Activated CD4-positive, alpha-beta T cell treated with anti-CD3 and anti-CD28 coated beads, Interleukin-2, amount 10 ng/mL, durations not matched to agents 24 days and 14 days (primary cell): ENCODE measurements around the gene NLRP11. TPM values are rescaled to one million over a fixed set of nuclear protein-coding genes. Genes with fewer than 3 reads are reported as not detected.

Experiments used
- DNase-seq: peaks from one replicate; pipeline ENCODE4 v3.0.0; 2022
- H3K27ac Mint-ChIP-seq: one replicate; pipeline ENCODE4 v1.8.0; 2022; ENCODE audit warnings: mild to moderate bottlenecking, mixed read lengths
- H3K27me3 Mint-ChIP-seq: one replicate; pipeline ENCODE4 v1.8.0; 2022; ENCODE audit warnings: mixed read lengths
- H3K36me3 Mint-ChIP-seq: one replicate; pipeline ENCODE4 v1.8.0; 2022; ENCODE audit warnings: low read depth, mild to moderate bottlenecking, mixed read lengths
- H3K4me1 Mint-ChIP-seq: one replicate; pipeline ENCODE4 v1.8.0; 2021; ENCODE audit warnings: mixed read lengths
- H3K4me3 Mint-ChIP-seq: one replicate; pipeline ENCODE4 v1.8.0; 2022; ENCODE audit warnings: mild to moderate bottlenecking, moderate library complexity, mixed read lengths
- H3K9me3 Mint-ChIP-seq: one replicate; pipeline ENCODE4 v1.8.0; 2021; ENCODE audit warnings: mixed read lengths
- intact Hi-C: fragments of 100-400 bp; cut with micrococcal nuclease; formaldehyde crosslinking; loops from one replicate; pipeline ENCODE4 v1.15.1; 2023
- total RNA-seq: library from RNA; stranded (reverse); gene quantifications from 2 replicates; pipeline ENCODE4 v1.2.3, GENCODE V29; 2022

The NLRP11 gene
- not detected in 2 replicates for total RNA-seq

DNA sequence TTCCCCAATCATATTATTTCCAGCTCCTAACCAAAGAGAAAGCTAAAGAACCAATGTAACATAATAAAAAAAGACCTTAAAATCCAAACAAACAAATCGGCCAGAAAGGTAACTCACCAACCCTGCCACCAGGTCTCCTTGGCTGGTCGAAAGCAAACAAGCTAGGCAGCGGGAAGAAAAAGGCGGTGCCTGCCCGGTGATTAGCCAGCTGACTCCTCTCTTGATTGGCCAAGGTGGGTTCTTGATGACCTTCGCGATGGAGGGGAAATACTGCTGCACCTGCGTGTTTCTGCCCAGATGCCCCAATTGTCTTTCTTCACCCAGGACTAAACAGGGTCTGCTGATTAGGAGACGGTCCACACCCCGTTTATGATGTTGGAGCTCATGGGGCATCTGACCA is at the start of gene NLRP11:
TSS of gene NLRP11 (minus strand) at position 154 of the 400 bp plus-strand sequence. CDS start 13,825 bp downstream, outside the sequence.
- H3K4me3 Mint-ChIP-seq, result no peak within 1 kb of the TSS

GRCh38 chr19:55877211-55877610 is 45.4 kb upstream of the NLRP11 start:
- no peak for DNase-seq
- intact Hi-C loops, result no loop called here
- no peaks in the 10 kb centered on the region for H3K4me1 Mint-ChIP-seq
- H3K27me3 Mint-ChIP-seq, result no peaks in the 10 kb centered on the region
- no peaks in the 10 kb centered on the region for H3K36me3 Mint-ChIP-seq
- no peak overlapping the region for H3K27ac Mint-ChIP-seq
- H3K4me3 Mint-ChIP-seq, result no peak overlapping the region
- peaks cover 8% of the 10 kb centered on the region for H3K9me3 Mint-ChIP-seq

More for the DNA sequence above, at the start of gene NLRP11:
- H3K4me1 Mint-ChIP-seq, result no peaks in the 10 kb centered on the region
- DNase-seq, result no peak
- peaks cover 20% of the 10 kb centered on the region for H3K9me3 Mint-ChIP-seq
- H3K36me3 Mint-ChIP-seq, result no peaks in the 10 kb centered on the region
- no peak within 1 kb of the TSS for H3K27ac Mint-ChIP-seq
- intact Hi-C loops, result no loop called here
- no peaks in the 10 kb centered on the region for H3K27me3 Mint-ChIP-seq

GRCh38 chr19:55870736-55871135 is 38.9 kb upstream of the NLRP11 start:
- H3K4me1 Mint-ChIP-seq, result no peaks in the 10 kb centered on the region
- DNase-seq, result no peak

DNA sequence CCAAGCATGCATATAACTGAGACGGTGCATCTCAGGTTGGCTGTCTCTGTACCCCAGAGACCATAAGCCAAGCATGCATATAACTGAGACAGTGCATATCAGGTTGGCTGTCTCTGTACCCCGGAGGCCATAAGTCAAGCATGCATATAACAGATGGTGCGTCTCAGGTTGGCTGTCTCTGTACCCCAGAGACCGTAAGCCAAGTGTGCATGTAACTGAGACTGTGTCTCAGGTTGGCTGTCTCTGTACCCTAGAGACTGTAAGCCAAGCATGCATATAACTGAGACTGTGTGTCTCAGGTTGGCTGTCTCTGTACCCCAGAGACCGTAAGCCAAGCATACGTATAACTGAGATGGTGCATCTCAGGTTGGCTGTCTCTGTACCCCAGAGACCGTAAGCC is 35.3 kb upstream of the NLRP11 start:
- H3K36me3 Mint-ChIP-seq, result no peaks in the 10 kb centered on the region
- no peaks in the 10 kb centered on the region for H3K4me1 Mint-ChIP-seq
- intact Hi-C loops, result no loop called here
- H3K9me3 Mint-ChIP-seq, result peaks cover 30% of the 10 kb centered on the region
- H3K4me3 Mint-ChIP-seq, result no peak overlapping the region
- DNase-seq, result no peak
- no peak overlapping the region for H3K27ac Mint-ChIP-seq
- no peaks in the 10 kb centered on the region for H3K27me3 Mint-ChIP-seq

More at GRCh38 chr19:55870736-55871135, 38.9 kb upstream of the NLRP11 start:
- H3K27me3 Mint-ChIP-seq, result no peaks in the 10 kb centered on the region
- intact Hi-C loops, result no loop called here
- no peak overlapping the region for H3K4me3 Mint-ChIP-seq
- H3K27ac Mint-ChIP-seq, result no peak overlapping the region
- H3K36me3 Mint-ChIP-seq, result no peaks in the 10 kb centered on the region
- H3K9me3 Mint-ChIP-seq, result peaks cover 20% of the 10 kb centered on the region

- peaks cover 30% of the 10 kb centered on the region for H3K9me3 Mint-ChIP-seq
Observed at GRCh38 chr19:55866521-55866920, 34.7 kb upstream of the NLRP11 start.

DNA sequence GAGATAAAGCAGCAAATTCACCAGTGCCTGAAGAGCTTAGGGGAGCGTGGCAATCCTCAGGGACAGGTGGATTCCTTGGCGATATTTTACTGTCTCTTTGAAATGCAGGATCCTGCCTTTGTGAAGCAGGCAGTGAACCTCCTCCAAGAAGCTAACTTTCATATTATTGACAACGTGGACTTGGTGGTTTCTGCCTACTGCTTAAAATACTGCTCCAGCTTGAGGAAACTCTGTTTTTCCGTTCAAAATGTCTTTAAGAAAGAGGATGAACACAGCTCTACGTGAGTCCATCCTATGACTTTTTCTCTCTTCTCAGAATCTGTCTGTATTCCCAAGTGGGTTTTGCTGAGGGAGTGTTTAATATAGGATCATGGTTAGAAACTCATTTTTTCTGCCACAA is 27.2 kb upstream of the NLRP11 start:
- Mint-ChIP-seq H3K4me1 (no peaks in the 10 kb centered on the region), H3K9me3 (peaks cover 21% of the 10 kb centered on the region), H3K27me3 (no peaks in the 10 kb centered on the region), H3K4me3 (no peak overlapping the region), H3K27ac (no peak overlapping the region), H3K36me3 (no peaks in the 10 kb centered on the region)
- intact Hi-C loops, result no loop called here
- DNase-seq, result no peak

More at GRCh38 chr19:55866521-55866920, 34.7 kb upstream of the NLRP11 start:
- H3K4me3 Mint-ChIP-seq, result no peak overlapping the region
- no peak overlapping the region for H3K27ac Mint-ChIP-seq
- intact Hi-C loops, result no loop called here
- no peaks in the 10 kb centered on the region for H3K27me3 Mint-ChIP-seq
- H3K36me3 Mint-ChIP-seq, result no peaks in the 10 kb centered on the region
- DNase-seq, result no peak
- no peaks in the 10 kb centered on the region for H3K4me1 Mint-ChIP-seq

- Mint-ChIP-seq H3K9me3 (peaks cover 25% of the 10 kb centered on the region), H3K27me3 (no peaks in the 10 kb centered on the region), H3K36me3 (no peaks in the 10 kb centered on the region), H3K27ac (no peak overlapping the region), H3K4me1 (no peaks in the 10 kb centered on the region), H3K4me3 (no peak overlapping the region)
- DNase-seq, result no peak
- intact Hi-C loops, result no loop called here
Observed at GRCh38 chr19:55858401-55858800, 26.6 kb upstream of the NLRP11 start.

DNA sequence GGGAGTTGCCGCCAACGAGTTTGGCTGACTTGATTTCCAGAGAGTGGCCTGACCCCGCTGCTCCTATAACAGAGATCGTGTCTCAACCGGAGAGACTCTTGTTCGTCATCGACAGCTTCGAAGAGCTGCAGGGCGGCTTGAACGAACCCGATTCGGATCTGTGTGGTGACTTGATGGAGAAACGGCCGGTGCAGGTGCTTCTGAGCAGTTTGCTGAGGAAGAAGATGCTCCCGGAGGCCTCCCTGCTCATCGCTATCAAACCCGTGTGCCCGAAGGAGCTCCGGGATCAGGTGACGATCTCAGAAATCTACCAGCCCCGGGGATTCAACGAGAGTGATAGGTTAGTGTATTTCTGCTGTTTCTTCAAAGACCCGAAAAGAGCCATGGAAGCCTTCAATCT is 26.2 kb upstream of the NLRP11 start:
- intact Hi-C loops, result no loop called here
- Mint-ChIP-seq H3K27me3 (no peaks in the 10 kb centered on the region), H3K27ac (no peak overlapping the region), H3K4me1 (no peaks in the 10 kb centered on the region), H3K9me3 (peaks cover 23% of the 10 kb centered on the region), H3K36me3 (no peaks in the 10 kb centered on the region), H3K4me3 (no peak overlapping the region)
- DNase-seq, result no peak

DNA sequence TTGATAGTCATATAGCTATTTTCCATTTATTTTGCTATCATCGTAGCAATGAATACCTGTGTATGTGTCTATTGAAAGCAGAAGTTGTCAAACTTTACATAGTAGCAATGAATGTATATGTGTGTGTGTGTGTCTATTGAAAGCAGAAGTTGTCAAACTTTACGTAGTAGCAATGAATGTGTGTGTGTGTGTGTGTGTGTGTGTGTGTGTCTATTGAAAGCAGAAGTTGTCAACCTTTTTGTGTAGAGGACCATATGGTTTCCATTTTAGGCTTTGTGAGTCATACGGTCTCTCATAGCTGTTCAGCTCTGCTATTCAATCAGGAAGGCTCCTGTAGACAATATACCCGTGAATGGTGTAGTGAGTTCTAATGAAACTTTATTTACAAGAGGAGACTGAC is 25.4 kb upstream of the NLRP11 start:
- Mint-ChIP-seq H3K27me3 (no peaks in the 10 kb centered on the region), H3K4me3 (no peak overlapping the region), H3K4me1 (no peaks in the 10 kb centered on the region), H3K9me3 (peaks cover 24% of the 10 kb centered on the region), H3K36me3 (no peaks in the 10 kb centered on the region), H3K27ac (no peak overlapping the region)
- DNase-seq, result no peak
- intact Hi-C loops, result no loop called here

- H3K4me3 Mint-ChIP-seq, result no peak overlapping the region
- intact Hi-C loops, result no loop called here
- DNase-seq, result no peak
- H3K9me3 Mint-ChIP-seq, result peaks cover 29% of the 10 kb centered on the region
- no peaks in the 10 kb centered on the region for H3K4me1 Mint-ChIP-seq
- H3K27ac Mint-ChIP-seq, result no peak overlapping the region
- no peaks in the 10 kb centered on the region for H3K27me3 Mint-ChIP-seq
- H3K36me3 Mint-ChIP-seq, result peaks cover 2% of the 10 kb centered on the region
Observed at GRCh38 chr19:55855160-55855559, 23.4 kb upstream of the NLRP11 start.

DNA sequence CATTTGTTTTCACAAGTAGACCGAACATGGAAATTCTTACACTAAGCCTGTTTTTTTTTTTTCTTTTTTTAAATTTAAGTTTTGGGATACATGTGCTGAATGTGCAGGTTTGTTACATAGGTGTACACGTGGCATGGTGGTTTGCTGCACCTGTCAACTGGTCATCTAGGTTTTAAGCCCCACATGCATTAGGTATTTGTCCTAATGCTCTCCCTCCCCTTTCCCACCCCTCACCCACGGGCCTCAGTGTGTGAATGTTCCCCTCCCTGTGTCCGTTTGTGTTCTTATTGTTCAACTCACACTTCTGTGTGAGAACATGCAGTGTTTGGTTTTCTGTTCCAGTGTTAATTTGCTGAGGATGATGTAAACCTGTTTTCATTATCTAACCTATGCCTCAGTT is 7.1 kb upstream of the NLRP11 start:
- H3K4me3 Mint-ChIP-seq, result no peak overlapping the region
- H3K27ac Mint-ChIP-seq, result no peak overlapping the region
- H3K36me3 Mint-ChIP-seq, result no peaks in the 10 kb centered on the region
- peaks cover 20% of the 10 kb centered on the region for H3K9me3 Mint-ChIP-seq
- no peak for DNase-seq
- intact Hi-C loops, result no loop called here
- H3K27me3 Mint-ChIP-seq, result no peaks in the 10 kb centered on the region
- H3K4me1 Mint-ChIP-seq, result no peaks in the 10 kb centered on the region

DNA sequence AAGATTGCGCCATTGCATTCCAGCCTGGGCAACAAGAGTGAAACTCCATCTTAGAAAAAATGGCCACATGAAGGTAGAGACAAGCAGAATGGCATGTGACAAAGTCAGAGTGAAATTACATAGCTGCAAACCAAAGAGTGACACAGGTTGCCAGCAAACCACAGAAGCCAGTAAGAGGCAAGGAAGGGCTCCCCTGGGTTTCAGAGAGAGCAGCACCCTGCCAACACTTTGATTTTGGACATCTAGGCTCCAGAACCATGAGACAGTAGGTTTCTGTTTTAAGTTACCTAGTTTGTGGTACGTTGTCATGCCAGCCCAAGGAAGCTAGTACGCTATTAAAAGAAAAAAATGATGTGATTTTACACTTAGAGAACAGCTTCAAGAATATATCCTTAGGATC is 6.5 kb upstream of the NLRP11 start:
- Mint-ChIP-seq H3K4me1 (no peaks in the 10 kb centered on the region), H3K27me3 (no peaks in the 10 kb centered on the region), H3K36me3 (no peaks in the 10 kb centered on the region), H3K4me3 (no peak overlapping the region), H3K27ac (no peak overlapping the region), H3K9me3 (peaks cover 18% of the 10 kb centered on the region)
- intact Hi-C loops, result no loop called here
- no peak for DNase-seq

GRCh38 chr19:55836340-55836739 is 4.5 kb upstream of the NLRP11 start, which contains the start of gene NLRP4:
Gene NLRP4, plus strand, starts transcription at chr19:55836540. Its CDS starts 15,541 bp downstream, at chr19:55852081.
- no peak for DNase-seq
- H3K4me3 Mint-ChIP-seq, result no peak within 1 kb of the TSS
- H3K36me3 Mint-ChIP-seq, result no peaks in the 10 kb centered on the region
- H3K27me3 Mint-ChIP-seq, result no peaks in the 10 kb centered on the region
- H3K27ac Mint-ChIP-seq, result no peak within 1 kb of the TSS
- no peaks in the 10 kb centered on the region for H3K4me1 Mint-ChIP-seq
- intact Hi-C loops, result no loop called here
- peaks cover 12% of the 10 kb centered on the region for H3K9me3 Mint-ChIP-seq

DNA sequence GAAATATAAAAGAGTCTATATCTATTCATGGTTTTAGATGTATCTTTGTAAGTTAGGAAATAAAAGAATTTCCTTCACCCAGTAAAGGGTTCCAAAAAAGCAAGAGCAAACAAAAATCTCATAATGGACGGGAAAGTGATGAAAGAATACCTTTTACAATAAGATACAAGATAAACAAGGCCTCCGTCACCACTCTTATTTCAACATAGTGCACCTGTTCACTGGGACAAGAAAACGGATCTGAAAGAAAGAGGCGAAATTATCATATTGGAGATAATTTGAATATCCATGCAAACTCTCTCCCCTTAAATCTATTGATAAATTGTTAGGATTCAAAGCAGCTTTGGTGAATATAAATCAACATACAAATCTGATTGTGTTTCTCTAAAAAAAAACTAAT is 877 bp upstream of the NLRP11 start:
- H3K4me1 Mint-ChIP-seq, result no peaks in the 10 kb centered on the region
- no peaks in the 10 kb centered on the region for H3K36me3 Mint-ChIP-seq
- intact Hi-C loops, result no loop called here
- no peak for DNase-seq
- H3K9me3 Mint-ChIP-seq, result peaks cover 22% of the 10 kb centered on the region
- no peak overlapping the region for H3K27ac Mint-ChIP-seq
- H3K4me3 Mint-ChIP-seq, result no peak overlapping the region
- no peaks in the 10 kb centered on the region for H3K27me3 Mint-ChIP-seq

GRCh38 chr19:55830656-55831055 is 1.1 kb downstream of the NLRP11 start:
- H3K27ac Mint-ChIP-seq, result no peak overlapping the region
- intact Hi-C loops, result no loop called here
- H3K36me3 Mint-ChIP-seq, result no peaks in the 10 kb centered on the region

More at GRCh38 chr19:55830656-55831055, 1.1 kb downstream of the NLRP11 start:
- no peaks in the 10 kb centered on the region for H3K4me1 Mint-ChIP-seq
- peaks cover 14% of the 10 kb centered on the region for H3K9me3 Mint-ChIP-seq
- H3K4me3 Mint-ChIP-seq, result no peak overlapping the region
- H3K27me3 Mint-ChIP-seq, result no peaks in the 10 kb centered on the region
- DNase-seq, result no peak
